Measurements from ENCODE around the gene CEP70. TPM values are rescaled to one million over a fixed set of nuclear protein-coding genes. Genes with fewer than 3 reads are reported as not detected.

The CEP70 gene
- polyA plus RNA-seq, 3 donors = 0.11 TPM; not detected in 2

GRCh38 chr3:138445654-138446053 lies 148.4 kb downstream of the CEP70 start:
- H3K36me3 ChIP-seq (replicated peaks in 1 of 2; ENCODE audit: control insufficient read depth in 1 of 2, insufficient read depth in 2 of 2, low read length in 2 of 2) = no peaks in the 10 kb centered on the region
- no peaks in the 10 kb centered on the region for H4K20me1 ChIP-seq (ENCODE audit: insufficient read depth, low read length)
- Mint-ChIP-seq H3K9me3 (peaks cover 0 to 2% (median 0%) of the 10 kb centered on the region in 7 donors), H3K36me3 (no peaks in the 10 kb centered on the region), H3K27me3 (ENCODE audit: low read depth in 3 of 3) (peaks cover 0 to 6% (median 1%) of the 10 kb centered on the region in 3 donors), H3K4me3 (no peak overlapping the region), H3K4me1 (no peaks in the 10 kb centered on the region), H3K27ac (no peak overlapping the region)
- H3K27ac ChIP-seq (ENCODE audit: low read depth in 1 of 2, low read length in 2 of 2) = no peak overlapping the region
- no peaks in the 10 kb centered on the region for H3K4me1 ChIP-seq (ENCODE audit: control insufficient read depth in 1 of 2, insufficient read depth in 2 of 2, low read length in 2 of 2)
- no peaks in the 10 kb centered on the region for H3K27me3 ChIP-seq (ENCODE audit: control insufficient read depth in 2 of 2, insufficient read depth in 2 of 2, low read length in 2 of 2)
- intact Hi-C loops (cut with micrococcal nuclease) = no loop called here
- 98% methylated on average over 4 of the region's 4 CpGs for WGBS (ENCODE audit: insufficient coverage)
- H2AFZ ChIP-seq (ENCODE audit: insufficient read depth, low read depth, low read length, poor library complexity, severe bottlenecking) = no peak overlapping the region
- no peaks in the 10 kb centered on the region for H3K9me3 ChIP-seq (replicated peaks in 1 of 2; ENCODE audit: control insufficient read depth in 1 of 2, insufficient read depth in 1 of 2, low read length in 2 of 2)
- TF ChIP-seq, protein P1, sequence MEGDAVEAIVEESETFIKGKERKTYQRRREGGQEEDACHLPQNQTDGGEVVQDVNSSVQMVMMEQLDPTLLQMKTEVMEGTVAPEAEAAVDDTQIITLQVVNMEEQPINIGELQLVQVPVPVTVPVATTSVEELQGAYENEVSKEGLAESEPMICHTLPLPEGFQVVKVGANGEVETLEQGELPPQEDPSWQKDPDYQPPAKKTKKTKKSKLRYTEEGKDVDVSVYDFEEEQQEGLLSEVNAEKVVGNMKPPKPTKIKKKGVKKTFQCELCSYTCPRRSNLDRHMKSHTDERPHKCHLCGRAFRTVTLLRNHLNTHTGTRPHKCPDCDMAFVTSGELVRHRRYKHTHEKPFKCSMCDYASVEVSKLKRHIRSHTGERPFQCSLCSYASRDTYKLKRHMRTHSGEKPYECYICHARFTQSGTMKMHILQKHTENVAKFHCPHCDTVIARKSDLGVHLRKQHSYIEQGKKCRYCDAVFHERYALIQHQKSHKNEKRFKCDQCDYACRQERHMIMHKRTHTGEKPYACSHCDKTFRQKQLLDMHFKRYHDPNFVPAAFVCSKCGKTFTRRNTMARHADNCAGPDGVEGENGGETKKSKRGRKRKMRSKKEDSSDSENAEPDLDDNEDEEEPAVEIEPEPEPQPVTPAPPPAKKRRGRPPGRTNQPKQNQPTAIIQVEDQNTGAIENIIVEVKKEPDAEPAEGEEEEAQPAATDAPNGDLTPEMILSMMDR (IDR thresholded peaks at IDR 0.05) = no peak
- H3K4me2 ChIP-seq (replicated peaks; ENCODE audit: extremely low read depth, low read length, poor library complexity, severe bottlenecking) = no peak overlapping the region
- H3K4me3 ChIP-seq (replicated peaks in 1 of 3; ENCODE audit: low read depth in 2 of 3, low read length in 3 of 3) = no peak overlapping the region
- DNase-seq = no peak
- no peak overlapping the region for H3K9ac ChIP-seq (ENCODE audit: insufficient read depth, low read length, poor library complexity, severe bottlenecking)
- H3K79me2 ChIP-seq (ENCODE audit: insufficient read depth, low read length) = no peaks in the 10 kb centered on the region

- intact Hi-C loops (cut with micrococcal nuclease) = no loop called here
- no peaks in the 10 kb centered on the region for H3K27me3 ChIP-seq (ENCODE audit: control insufficient read depth in 2 of 2, insufficient read depth in 2 of 2, low read length in 2 of 2)
- H2AFZ ChIP-seq (ENCODE audit: insufficient read depth, low read depth, low read length, poor library complexity, severe bottlenecking) = no peak overlapping the region
- H3K4me3 Mint-ChIP-seq = no peak overlapping the region
- no peaks in the 10 kb centered on the region for H3K36me3 ChIP-seq (replicated peaks in 1 of 2; ENCODE audit: control insufficient read depth in 1 of 2, insufficient read depth in 2 of 2, low read length in 2 of 2)
- H3K4me3 ChIP-seq (replicated peaks in 1 of 3; ENCODE audit: low read depth in 2 of 3, low read length in 3 of 3) = no peak overlapping the region
- H3K27me3 Mint-ChIP-seq (ENCODE audit: low read depth in 3 of 3) = peaks cover 0 to 3% (median 0%) of the 10 kb centered on the region in 3 donors
- H3K9me3 Mint-ChIP-seq = peaks cover 0 to 2% (median 0%) of the 10 kb centered on the region in 7 donors
- no peaks in the 10 kb centered on the region for H3K79me2 ChIP-seq (ENCODE audit: insufficient read depth, low read length)
- H3K27ac Mint-ChIP-seq = no peak overlapping the region
- no peaks in the 10 kb centered on the region for H3K4me1 ChIP-seq (ENCODE audit: control insufficient read depth in 1 of 2, insufficient read depth in 2 of 2, low read length in 2 of 2)
- H3K27ac ChIP-seq (ENCODE audit: low read depth in 1 of 2, low read length in 2 of 2) = no peak overlapping the region
- DNase-seq = no peak
- no peak overlapping the region for H3K4me2 ChIP-seq (replicated peaks; ENCODE audit: extremely low read depth, low read length, poor library complexity, severe bottlenecking)
- no peaks in the 10 kb centered on the region for H3K9me3 ChIP-seq (replicated peaks in 1 of 2; ENCODE audit: control insufficient read depth in 1 of 2, insufficient read depth in 1 of 2, low read length in 2 of 2)
- H3K9ac ChIP-seq (ENCODE audit: insufficient read depth, low read length, poor library complexity, severe bottlenecking) = no peak overlapping the region
- no peaks in the 10 kb centered on the region for H4K20me1 ChIP-seq (ENCODE audit: insufficient read depth, low read length)
- 94% methylated on average over 5 of the region's 7 CpGs for WGBS (ENCODE audit: insufficient coverage)
- H3K36me3 Mint-ChIP-seq = no peaks in the 10 kb centered on the region
- no peaks in the 10 kb centered on the region for H3K4me1 Mint-ChIP-seq
- TF ChIP-seq, protein P1 (IDR thresholded peaks at IDR 0.05) = no peak
Observed at GRCh38 chr3:138445236-138445635, 148.8 kb downstream of the CEP70 start.

Other genes starting within 250 kb of the CEP70 start
- gene MRAS, start 245.7 kb downstream of the CEP70 start, polyA plus RNA-seq = 10 to 100 TPM in 1 of 3 donors, 1 to 10 TPM in 2; 6.2 to 13.2 (median 8.3) TPM
- gene ESYT3, start 159.6 kb downstream of the CEP70 start, polyA plus RNA-seq = not detected
- 1 to 10 TPM in 2 of 3 donors, under 1 TPM in 1; 0.96 to 3.7 (median 3.6) TPM for gene FAIM, start 14.5 kb upstream of the CEP70 start, polyA plus RNA-seq
- gene PIK3CB, start 240.7 kb upstream of the CEP70 start, polyA plus RNA-seq = 10 to 100 TPM; 14.1 to 33.6 (median 20.4) TPM